CD4-positive, alpha-beta T cell (primary cell): ENCODE measurements around the gene ZSWIM1. TPM values are rescaled to one million over a fixed set of nuclear protein-coding genes. Genes with fewer than 3 reads are reported as not detected.

ENCODE experiments used
- ATAC-seq: fragments of 200-7000 bp; cut with Tn5 transposase; one replicate; pipeline ENCODE4 v1.10.0; 2022; ENCODE audit warnings: mild to moderate bottlenecking; ENCODE audit not compliant: poor library complexity
- CTCF ChIA-PET: fragments of 350-600 bp; sonication (Branson Sonifier 250); formaldehyde crosslinking; loops from one replicate; lab custom pipeline; 2021; ENCODE audit warnings: antibody characterized with exemption, inconsistent platforms; lab: Charles Lee
- POLR2A ChIA-PET: fragments of 350-600 bp; sonication (Branson Sonifier 250); formaldehyde crosslinking; loops from one replicate; lab custom pipeline; 2021; ENCODE audit warnings: antibody characterized with exemption, inconsistent platforms; lab: Charles Lee
- DNase-seq, 14 experiments: peaks; one replicate each; pipeline ENCODE4 v3.0.0-alpha.2; 2013 to 2020; ENCODE audit warnings: mixed read lengths in 2 of 14
- H3K27ac ChIP-seq, 2 donors: one replicate each; pipeline versions ENCODE4 v1.5.1 to v1.7.0; 2013; ENCODE audit warnings: low read length in 2 of 2, low read depth in 1 of 2, mild to moderate bottlenecking in 1 of 2
- H3K27me3 ChIP-seq, 2 experiments: 1 replicate in 1 of 2; 2 replicates in 1 of 2; pipeline versions ENCODE4 v1.6.1 to v1.7.0; 2013; ENCODE audit warnings: low read length in 2 of 2, control low read depth in 1 of 2, mild to moderate bottlenecking in 1 of 2, moderate library complexity in 1 of 2; ENCODE audit not compliant: insufficient read depth in 2 of 2, control insufficient read depth in 1 of 2
- H3K36me3 ChIP-seq: one replicate; pipeline ENCODE4 v1.6.1; 2013; ENCODE audit warnings: low read length, control low read depth; ENCODE audit not compliant: insufficient read depth
- H3K4me1 ChIP-seq: one replicate; pipeline ENCODE4 v1.6.1; 2013; ENCODE audit warnings: low read length, control low read depth; ENCODE audit not compliant: insufficient read depth
- H3K4me3 ChIP-seq: one replicate; pipeline ENCODE4 v1.5.1; 2013; ENCODE audit warnings: mild to moderate bottlenecking, low read length, moderate library complexity
- H3K9me3 ChIP-seq, 2 experiments: 1 replicate in 1 of 2; 2 replicates in 1 of 2; pipeline versions ENCODE4 v1.6.1 to v1.7.0; 2013; ENCODE audit warnings: low read length in 2 of 2, mild to moderate bottlenecking in 2 of 2, control low read depth in 1 of 2, moderate library complexity in 1 of 2; ENCODE audit not compliant: control insufficient read depth in 1 of 2, insufficient read depth in 1 of 2
- H3K27ac Mint-ChIP-seq: one replicate; pipeline ENCODE4 v1.8.0; 2020; ENCODE audit warnings: mixed read lengths
- H3K27me3 Mint-ChIP-seq: one replicate; pipeline ENCODE4 v1.8.0; 2021; ENCODE audit warnings: mixed read lengths
- H3K36me3 Mint-ChIP-seq: one replicate; pipeline ENCODE4 v1.8.0; 2021; ENCODE audit warnings: low read depth, mixed read lengths
- H3K4me1 Mint-ChIP-seq: one replicate; pipeline ENCODE4 v1.8.0; 2021; ENCODE audit warnings: low read depth, mixed read lengths
- H3K4me3 Mint-ChIP-seq: one replicate; pipeline ENCODE4 v1.8.0; 2020; ENCODE audit warnings: mild to moderate bottlenecking, mixed read lengths
- H3K9me3 Mint-ChIP-seq: one replicate; pipeline ENCODE4 v1.8.0; 2020; ENCODE audit warnings: mixed read lengths
- CTCF ChIP-seq: fragments of 200-600 bp; IDR thresholded peaks from one replicate; pipeline ENCODE4 v1.8.0; 2022; ENCODE audit warnings: antibody characterized with exemption, mild to moderate bottlenecking
- intact Hi-C, 2 experiments: fragments of 100-400 bp; cut with DNase I in 1 of 2; cut with micrococcal nuclease in 1 of 2; formaldehyde crosslinking; loops; one replicate each; pipeline versions ENCODE4 v1.15.1 to v1.9.0; 2023 to 2025; cut with DNase I, micrococcal nuclease
- total RNA-seq, 174 experiments: library from RNA in 2 of 174; stranded (reverse) in 2 of 174; gene quantifications; one replicate each; pipeline ENCODE4 v1.2.3 and lab custom pipeline; 2021 to 2026

The ZSWIM1 gene
- total RNA-seq, 2 experiments from 2014 or later = 9.3 to 10.7 TPM

- H3K9me3 ChIP-seq = no peaks in the 10 kb centered on the region
- peaks cover 37% of the 10 kb centered on the region for H3K36me3 Mint-ChIP-seq
- POLR2A ChIA-PET = interaction anchor here (0.8 to 4.4 kb wide), 7 partner anchors 23 to 130 kb away, joined by 3 to 39 read pairs (median 8); partner anchors contain the start of genes CTSA, NEURL2, PCIF1 and UBE2C
- no peaks in the 10 kb centered on the region for H3K27me3 Mint-ChIP-seq
- CTCF ChIA-PET = no interaction called here
- peaks cover 52% of the 10 kb centered on the region for H3K4me1 Mint-ChIP-seq
- TF ChIP-seq CTCF = no peak
- H3K27ac ChIP-seq = peak overlapping the region; percentile 88 to 94
- H3K4me1 ChIP-seq = peaks cover 40% of the 10 kb centered on the region
- DNase-seq (peak in 4 of 14 experiments; percentile 5 to 48 (median 18)), ATAC-seq (peak; percentile 8)
- peak overlapping the region; percentile 98 for H3K27ac Mint-ChIP-seq
- intact Hi-C loops = loop anchor here (1.0 to 5.0 kb wide), 10 partner anchors 23 to 486 kb away; partner anchors contain the start of genes CTSA (in 2 of the 2), NEURL2 (in 2 of the 2), UBE2C (in 2 of the 2) and ZSWIM1 (in 2 of the 2)
- H3K9me3 Mint-ChIP-seq = no peaks in the 10 kb centered on the region
- peak overlapping the region; percentile 100 for H3K4me3 ChIP-seq
- no peaks in the 10 kb centered on the region for H3K27me3 ChIP-seq
- peaks cover 20% of the 10 kb centered on the region for H3K36me3 ChIP-seq
- peak overlapping the region; percentile 96 for H3K4me3 Mint-ChIP-seq
Measured at GRCh38 chr20:45857882-45858216, 23.2 kb upstream of the ZSWIM1 start.

- ATAC-seq (no peak), DNase-seq (no peak)
- Histone ChIP-seq H3K27ac (no peak overlapping the region), H3K9me3 (no peaks in the 10 kb centered on the region), H3K4me1 (peaks cover 33% of the 10 kb centered on the region), H3K27me3 (no peaks in the 10 kb centered on the region), H3K4me3 (no peak overlapping the region), H3K36me3 (peaks cover 3% of the 10 kb centered on the region)
- no peaks in the 10 kb centered on the region for H3K9me3 Mint-ChIP-seq
- CTCF ChIA-PET = no interaction called here
- no peak overlapping the region for H3K27ac Mint-ChIP-seq
- intact Hi-C loops = loop anchor here (2.0 to 5.0 kb wide), 5 partner anchors 32 to 488 kb away; partner anchors contain the start of genes CTSA (in 1 of the 2), NEURL2 (in 1 of the 2) and UBE2C (in 1 of the 2)
- H3K4me1 Mint-ChIP-seq = peaks cover 41% of the 10 kb centered on the region
- H3K27me3 Mint-ChIP-seq = no peaks in the 10 kb centered on the region
- H3K4me3 Mint-ChIP-seq = no peak overlapping the region
- no peak for TF ChIP-seq CTCF
- POLR2A ChIA-PET = interaction anchor here (0.7 kb wide), 1 partner anchor 98 kb away, joined by 7 read pairs; no protein-coding TSS in a partner anchor
- peaks cover 17% of the 10 kb centered on the region for H3K36me3 Mint-ChIP-seq
Measured at GRCh38 chr20:45859916-45860315, 21.1 kb upstream of the ZSWIM1 start.

- TF ChIP-seq CTCF = no peak
- H3K36me3 Mint-ChIP-seq = peaks cover 14% of the 10 kb centered on the region
- Histone ChIP-seq H3K27ac (no peak overlapping the region), H3K9me3 (no peaks in the 10 kb centered on the region), H3K4me1 (peaks cover 26% of the 10 kb centered on the region), H3K36me3 (peaks cover 2% of the 10 kb centered on the region), H3K4me3 (no peak overlapping the region), H3K27me3 (no peaks in the 10 kb centered on the region)
- no peak overlapping the region for H3K27ac Mint-ChIP-seq
- no peak for ATAC-seq
- POLR2A ChIA-PET = interaction anchor here (0.7 kb wide), 1 partner anchor 97 kb away, joined by 7 read pairs; no protein-coding TSS in a partner anchor
- DNase-seq = no peak
- peak overlapping the region; percentile 52 for H3K4me3 Mint-ChIP-seq
- H3K9me3 Mint-ChIP-seq = no peaks in the 10 kb centered on the region
- intact Hi-C loops = no loop called here
- CTCF ChIA-PET = interaction anchor here (0.7 kb wide), 1 partner anchor 54 kb away, joined by 3 read pairs; no protein-coding TSS in a partner anchor
- peaks cover 36% of the 10 kb centered on the region for H3K4me1 Mint-ChIP-seq
- no peaks in the 10 kb centered on the region for H3K27me3 Mint-ChIP-seq
Measured at GRCh38 chr20:45860560-45861220, 20.3 kb upstream of the ZSWIM1 start.
